Measurements from ENCODE around the gene VSTM2L.

DNA sequence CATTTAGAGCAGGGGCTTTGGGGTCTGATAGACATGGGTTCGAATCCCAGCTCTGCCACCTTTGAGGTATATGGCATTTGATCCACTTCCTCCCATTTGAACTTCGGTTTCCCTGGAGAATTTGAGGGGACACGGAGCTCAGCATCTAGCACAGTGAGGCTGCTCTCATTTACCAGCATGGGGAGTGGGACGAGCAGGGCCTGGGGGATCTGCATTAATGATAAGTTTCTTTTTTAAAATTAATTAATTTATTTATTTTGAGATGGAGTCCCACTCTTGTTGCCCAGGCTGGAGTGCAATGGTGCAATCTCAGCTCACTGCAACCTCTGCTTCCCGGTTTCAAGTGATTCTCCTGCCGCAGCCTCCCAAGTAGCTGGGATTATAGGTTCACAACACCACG lies 52.6 kb downstream of the VSTM2L start:
- TF ChIP-seq, protein P1, sequence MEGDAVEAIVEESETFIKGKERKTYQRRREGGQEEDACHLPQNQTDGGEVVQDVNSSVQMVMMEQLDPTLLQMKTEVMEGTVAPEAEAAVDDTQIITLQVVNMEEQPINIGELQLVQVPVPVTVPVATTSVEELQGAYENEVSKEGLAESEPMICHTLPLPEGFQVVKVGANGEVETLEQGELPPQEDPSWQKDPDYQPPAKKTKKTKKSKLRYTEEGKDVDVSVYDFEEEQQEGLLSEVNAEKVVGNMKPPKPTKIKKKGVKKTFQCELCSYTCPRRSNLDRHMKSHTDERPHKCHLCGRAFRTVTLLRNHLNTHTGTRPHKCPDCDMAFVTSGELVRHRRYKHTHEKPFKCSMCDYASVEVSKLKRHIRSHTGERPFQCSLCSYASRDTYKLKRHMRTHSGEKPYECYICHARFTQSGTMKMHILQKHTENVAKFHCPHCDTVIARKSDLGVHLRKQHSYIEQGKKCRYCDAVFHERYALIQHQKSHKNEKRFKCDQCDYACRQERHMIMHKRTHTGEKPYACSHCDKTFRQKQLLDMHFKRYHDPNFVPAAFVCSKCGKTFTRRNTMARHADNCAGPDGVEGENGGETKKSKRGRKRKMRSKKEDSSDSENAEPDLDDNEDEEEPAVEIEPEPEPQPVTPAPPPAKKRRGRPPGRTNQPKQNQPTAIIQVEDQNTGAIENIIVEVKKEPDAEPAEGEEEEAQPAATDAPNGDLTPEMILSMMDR (IDR thresholded peaks at IDR 0.05): no peak
- no peak for TF ChIP-seq POLR2A (IDR thresholded peaks at IDR 0.05)

All from suprapubic skin (tissue), 3 donors.